Esophagus squamous epithelium (tissue), 4 donors: ENCODE data around the gene GIMAP6.

Experiments used
- CTCF ChIP-seq, 6 experiments: fragments of 450-650 bp in 4 of 6; fragments of 200-600 bp in 2 of 6; sonication (generic) in 2 of 6; IDR thresholded peaks; one replicate each; pipeline ENCODE4 v1.5.1; 2016 to 2019; ENCODE audit warnings: antibody characterized with exemption in 6 of 6, mild to moderate bottlenecking in 4 of 6, moderate library complexity in 4 of 6
- POLR2A ChIP-seq, 4 donors: fragments of 450-650 bp; IDR thresholded peaks; one replicate each; pipeline ENCODE4 v1.6.1; 2017; ENCODE audit warnings: antibody characterized with exemption in 4 of 4, mild to moderate bottlenecking in 4 of 4, moderate library complexity in 3 of 4

- TF ChIP-seq CTCF (IDR thresholded peaks at IDR 0.05) (no peak), POLR2A (IDR thresholded peaks at IDR 0.05) (no peak)
Measured at GRCh38 chr7:150627959-150628358, 4.2 kb downstream of the GIMAP6 start.
